ENCODE measurements around the gene FLCN. TPM values are rescaled to one million over a fixed set of nuclear protein-coding genes. Genes with fewer than 3 reads are reported as not detected.

Gene FLCN
- total and polyA plus RNA-seq, 10 of the 15 experiments (the other 5 are each of a cell fraction or from before 2014, with no cell fraction given): 1.1 to 24.7 (median 10.4) TPM

- TF ChIP-seq PKNOX1 (IDR thresholded peaks at IDR 0.05): peak; percentile 98
- no peak; the same call in 1 of the 2 replicates for TF ChIP-seq CBFB (IDR thresholded peaks at IDR 0.05; ENCODE audit: low read depth)
- TF ChIP-seq ASH2L (IDR thresholded peaks at IDR 0.05; ENCODE audit: borderline replicate concordance, low read depth): peak; percentile 84; the same call in 1 of the 2 replicates
- no peak for TF ChIP-seq FOXK2 (IDR thresholded peaks at IDR 0.05)
- TF ChIP-seq WRNIP1 (IDR thresholded peaks at IDR 0.05; ENCODE audit: borderline replicate concordance, low read depth, low read length): no peak
- TF ChIP-seq SRF (IDR thresholded peaks at IDR 0.05; ENCODE audit: low read depth in 2 of 2, low read length in 2 of 2): no peak; a peak in 1 of 4 replicates
- no peak for TF ChIP-seq NRF1 (conservative IDR thresholded peaks at IDR 0.05; ENCODE audit: low read depth, low read length)
- TF ChIP-seq MTA2 (IDR thresholded peaks at IDR 0.05; ENCODE audit: low read depth): no peak
- TF ChIP-seq USF2 (IDR thresholded peaks at IDR 0.05; ENCODE audit: borderline replicate concordance, low read depth, low read length): no peak
- no peak for TF ChIP-seq HSF1 (IDR thresholded peaks at IDR 0.05; ENCODE audit: low read depth, low read length)
- no peak for TF ChIP-seq ZNF384 (IDR thresholded peaks at IDR 0.05; ENCODE audit: borderline replicate concordance, low read depth, low read length)
- no peak for TF ChIP-seq CHD1 (IDR thresholded peaks at IDR 0.05; ENCODE audit: low read depth, low read length)
- peak; percentile 92 for TF ChIP-seq POLR2AphosphoS5 (IDR thresholded peaks at IDR 0.05; ENCODE audit: low read length)
- TF ChIP-seq GATAD2B (conservative IDR thresholded peaks at IDR 0.05; ENCODE audit: low read depth): no peak
- TF ChIP-seq, protein P1, sequence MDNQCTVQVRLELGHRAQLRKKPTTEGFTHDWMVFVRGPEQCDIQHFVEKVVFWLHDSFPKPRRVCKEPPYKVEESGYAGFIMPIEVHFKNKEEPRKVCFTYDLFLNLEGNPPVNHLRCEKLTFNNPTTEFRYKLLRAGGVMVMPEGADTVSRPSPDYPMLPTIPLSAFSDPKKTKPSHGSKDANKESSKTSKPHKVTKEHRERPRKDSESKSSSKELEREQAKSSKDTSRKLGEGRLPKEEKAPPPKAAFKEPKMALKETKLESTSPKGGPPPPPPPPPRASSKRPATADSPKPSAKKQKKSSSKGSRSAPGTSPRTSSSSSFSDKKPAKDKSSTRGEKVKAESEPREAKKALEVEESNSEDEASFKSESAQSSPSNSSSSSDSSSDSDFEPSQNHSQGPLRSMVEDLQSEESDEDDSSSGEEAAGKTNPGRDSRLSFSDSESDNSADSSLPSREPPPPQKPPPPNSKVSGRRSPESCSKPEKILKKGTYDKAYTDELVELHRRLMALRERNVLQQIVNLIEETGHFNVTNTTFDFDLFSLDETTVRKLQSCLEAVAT (IDR thresholded peaks at IDR 0.05): 0 out of 2 replicates have a peak, but pooled peaks have one; percentile 50
- TF ChIP-seq NR2C1 (IDR thresholded peaks at IDR 0.05): no peak; the same call in 1 of the 2 replicates
- TF ChIP-seq, protein P2, sequence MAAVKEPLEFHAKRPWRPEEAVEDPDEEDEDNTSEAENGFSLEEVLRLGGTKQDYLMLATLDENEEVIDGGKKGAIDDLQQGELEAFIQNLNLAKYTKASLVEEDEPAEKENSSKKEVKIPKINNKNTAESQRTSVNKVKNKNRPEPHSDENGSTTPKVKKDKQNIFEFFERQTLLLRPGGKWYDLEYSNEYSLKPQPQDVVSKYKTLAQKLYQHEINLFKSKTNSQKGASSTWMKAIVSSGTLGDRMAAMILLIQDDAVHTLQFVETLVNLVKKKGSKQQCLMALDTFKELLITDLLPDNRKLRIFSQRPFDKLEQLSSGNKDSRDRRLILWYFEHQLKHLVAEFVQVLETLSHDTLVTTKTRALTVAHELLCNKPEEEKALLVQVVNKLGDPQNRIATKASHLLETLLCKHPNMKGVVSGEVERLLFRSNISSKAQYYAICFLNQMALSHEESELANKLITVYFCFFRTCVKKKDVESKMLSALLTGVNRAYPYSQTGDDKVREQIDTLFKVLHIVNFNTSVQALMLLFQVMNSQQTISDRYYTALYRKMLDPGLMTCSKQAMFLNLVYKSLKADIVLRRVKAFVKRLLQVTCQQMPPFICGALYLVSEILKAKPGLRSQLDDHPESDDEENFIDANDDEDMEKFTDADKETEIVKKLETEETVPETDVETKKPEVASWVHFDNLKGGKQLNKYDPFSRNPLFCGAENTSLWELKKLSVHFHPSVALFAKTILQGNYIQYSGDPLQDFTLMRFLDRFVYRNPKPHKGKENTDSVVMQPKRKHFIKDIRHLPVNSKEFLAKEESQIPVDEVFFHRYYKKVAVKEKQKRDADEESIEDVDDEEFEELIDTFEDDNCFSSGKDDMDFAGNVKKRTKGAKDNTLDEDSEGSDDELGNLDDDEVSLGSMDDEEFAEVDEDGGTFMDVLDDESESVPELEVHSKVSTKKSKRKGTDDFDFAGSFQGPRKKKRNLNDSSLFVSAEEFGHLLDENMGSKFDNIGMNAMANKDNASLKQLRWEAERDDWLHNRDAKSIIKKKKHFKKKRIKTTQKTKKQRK (IDR thresholded peaks at IDR 0.05; ENCODE audit: low read depth, low read length): no peak
- TF ChIP-seq NBN (IDR thresholded peaks at IDR 0.05): peak; percentile 19
- no peak for TF ChIP-seq MYB (IDR thresholded peaks at IDR 0.05; ENCODE audit: borderline replicate concordance, low read depth, low read length)
- TF ChIP-seq NFXL1 (IDR thresholded peaks at IDR 0.05; ENCODE audit: borderline replicate concordance): no peak
- TF ChIP-seq ATF7 (IDR thresholded peaks at IDR 0.05; ENCODE audit: low read depth): no peak; the same call in none of the 2 replicates
- no peak for TF ChIP-seq KAT2A (conservative IDR thresholded peaks at IDR 0.05; ENCODE audit: control insufficient read depth, low read depth, low read length)
Measured at GRCh38 chr17:17280613-17281549, 43.9 kb upstream of the FLCN start, which contains the start of gene COPS3 (continued).
